HG02938 (cell line): ENCODE data around the gene ARRB1.

Experiments
- ATAC-seq: cut with Tn5 transposase; IDR thresholded peaks from one replicate; pipeline ENCODE4 v1.9.1; 2021; ENCODE audit warnings: mild to moderate bottlenecking, moderate library complexity; ENCODE audit not compliant: unreplicated experiment

ARRB1 gene

DNA sequence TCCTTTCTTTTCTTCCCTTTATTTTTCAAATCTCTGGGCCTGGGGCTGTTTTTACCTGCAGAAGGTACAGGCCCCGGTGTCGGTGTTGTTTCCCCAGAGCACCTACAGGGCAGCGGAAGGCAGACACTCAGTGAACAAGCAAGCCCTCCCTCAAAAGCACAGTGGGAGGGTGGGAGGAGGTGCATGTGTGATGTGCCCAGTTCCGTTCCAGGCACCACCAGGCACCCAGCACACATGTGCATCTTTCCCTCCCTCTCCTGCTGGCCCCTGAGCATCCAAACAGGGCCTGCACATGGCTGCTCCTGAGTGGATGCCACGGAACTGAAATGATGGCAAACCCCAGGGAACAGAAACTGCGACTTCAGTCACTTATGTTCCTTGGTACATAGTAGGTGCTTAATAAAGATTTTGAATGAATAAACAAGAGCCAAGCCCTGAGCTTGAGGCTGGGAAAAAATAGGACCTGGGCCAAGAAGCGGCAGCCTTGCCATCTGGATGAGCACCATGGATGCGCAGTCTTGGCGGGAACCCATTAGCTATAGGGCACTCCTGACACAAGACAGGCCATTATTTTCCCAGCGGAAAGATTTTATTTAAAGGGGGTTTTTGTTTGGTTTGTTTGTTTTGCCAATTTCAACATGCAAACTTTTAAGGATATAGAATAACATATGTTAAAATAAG is 47.8 kb downstream of the ARRB1 start:
- ATAC-seq = no peak

DNA sequence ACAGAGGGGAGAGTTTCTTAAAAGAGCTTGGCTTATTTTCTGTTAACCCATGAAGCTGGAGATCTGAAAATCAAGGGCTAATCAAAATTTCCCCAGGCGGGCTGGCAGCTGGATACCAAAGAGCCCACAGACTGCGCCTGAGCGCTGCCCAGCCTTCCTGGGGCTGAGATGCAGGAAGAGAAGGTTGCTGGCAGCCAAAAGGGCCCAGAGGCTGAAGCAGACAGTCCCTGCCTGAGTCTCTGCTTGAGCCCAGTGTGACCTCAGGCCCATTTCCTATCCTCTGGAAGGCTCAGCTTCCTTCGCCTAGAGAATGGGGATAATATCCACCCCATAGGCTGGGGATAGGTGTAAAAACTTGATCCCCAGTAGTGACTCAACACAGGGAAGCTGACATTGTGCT is 49.1 kb downstream of the ARRB1 start:
- no peak for ATAC-seq

DNA sequence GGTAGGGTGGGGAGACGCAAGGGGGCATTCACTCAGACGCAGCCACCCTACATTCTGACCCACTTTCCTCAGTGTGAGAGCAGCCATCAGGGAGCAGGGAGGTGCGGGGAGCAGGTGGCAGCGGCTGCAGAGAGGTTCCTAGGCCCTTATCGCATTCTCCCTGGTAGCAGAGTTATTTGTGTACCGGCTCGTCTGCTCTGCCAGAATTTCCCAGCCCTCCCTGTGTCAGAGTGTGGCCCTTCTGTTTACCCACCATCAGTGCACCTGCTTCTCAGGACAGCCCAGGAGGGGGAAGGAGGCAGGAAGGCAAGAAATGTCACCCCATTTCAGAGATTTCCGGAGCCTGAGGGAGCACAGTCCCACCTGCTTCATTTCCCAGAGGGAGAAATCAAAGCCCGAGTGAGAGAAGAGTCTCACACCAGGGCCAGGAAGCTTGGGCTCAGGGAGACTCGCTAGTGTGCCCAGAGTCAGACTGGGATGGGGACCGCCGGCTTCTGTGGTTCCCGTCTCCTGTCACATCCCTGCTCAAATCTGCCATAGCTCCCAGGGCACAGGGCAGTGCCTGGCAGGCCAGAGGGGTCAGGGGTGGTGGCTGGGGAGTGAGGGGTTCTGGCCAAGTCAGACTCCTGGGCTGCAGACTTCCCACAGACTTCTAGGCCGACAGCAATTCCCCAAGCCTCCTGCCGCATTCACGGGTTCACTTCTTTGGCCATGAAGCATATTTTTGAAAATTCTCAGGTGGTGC is 49.7 kb downstream of the ARRB1 start:
- ATAC-seq = no peak

DNA sequence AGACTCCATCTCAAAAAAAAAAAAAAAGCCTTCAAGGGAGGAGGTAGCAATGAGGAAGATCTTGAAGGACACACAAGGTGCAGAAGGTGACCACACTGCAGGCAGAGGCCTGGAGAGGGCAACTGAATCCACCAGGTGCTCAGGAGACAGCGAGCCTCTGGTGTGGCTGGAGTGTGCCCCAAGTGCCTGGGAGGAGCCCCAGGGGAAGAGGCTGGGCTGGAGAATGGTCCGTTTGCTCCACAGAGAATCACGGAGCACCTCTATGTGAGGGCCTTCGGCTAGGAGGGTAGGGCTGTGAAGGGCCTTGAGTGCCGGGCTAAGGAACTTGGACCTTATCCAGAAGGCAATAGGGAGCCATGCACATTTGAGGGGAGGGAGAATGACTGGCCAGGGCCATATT is 50.3 kb downstream of the ARRB1 start:
- no peak for ATAC-seq

DNA sequence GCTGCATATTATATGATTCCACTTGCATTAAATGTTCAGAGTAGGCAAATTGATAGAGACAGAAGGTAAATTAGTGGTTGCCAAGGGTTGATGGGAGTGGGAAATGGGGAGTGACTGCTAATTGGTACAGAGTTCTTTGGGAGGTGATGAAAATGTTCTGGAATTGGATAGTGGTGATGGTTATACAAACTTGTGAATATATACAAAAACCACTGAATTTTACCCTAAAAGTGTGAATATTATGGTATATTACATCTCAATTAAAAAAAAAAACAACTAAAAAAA is 52.5 kb downstream of the ARRB1 start:
- no peak for ATAC-seq

DNA sequence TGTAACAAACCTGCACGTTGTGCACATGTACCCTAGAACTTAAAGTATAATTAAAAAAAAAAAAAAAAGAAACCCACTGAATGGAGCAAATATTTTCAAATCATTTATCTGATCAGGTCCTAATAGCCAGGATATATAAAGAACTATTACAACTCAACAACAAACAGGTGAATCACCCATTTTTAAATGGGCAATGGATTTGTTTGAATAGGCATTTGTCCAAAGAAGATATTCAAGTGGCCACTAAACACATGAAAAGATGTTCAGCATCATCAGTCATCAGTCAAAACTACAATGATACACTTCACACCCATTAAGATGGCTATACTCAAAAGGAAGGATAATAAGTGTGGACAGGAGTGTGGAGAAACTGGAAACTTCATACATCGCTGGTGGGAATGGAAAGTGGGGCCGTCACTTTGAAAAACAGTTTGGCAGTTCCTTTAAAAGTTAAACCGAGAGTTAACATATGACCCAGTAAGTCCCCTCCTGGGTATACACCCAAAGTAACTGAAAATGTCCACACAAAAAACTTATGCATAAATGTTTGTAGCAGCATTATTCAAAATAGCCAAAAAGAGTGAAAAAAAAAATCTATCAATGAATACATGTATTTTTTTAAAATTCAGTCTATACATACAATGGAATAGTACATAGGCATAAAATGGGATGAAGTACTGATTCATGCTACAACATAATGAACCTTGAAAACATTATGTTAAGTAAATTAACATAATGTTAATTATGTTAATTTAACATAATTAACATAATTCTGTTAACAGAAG is 53.1 kb downstream of the ARRB1 start:
- ATAC-seq = no peak

DNA sequence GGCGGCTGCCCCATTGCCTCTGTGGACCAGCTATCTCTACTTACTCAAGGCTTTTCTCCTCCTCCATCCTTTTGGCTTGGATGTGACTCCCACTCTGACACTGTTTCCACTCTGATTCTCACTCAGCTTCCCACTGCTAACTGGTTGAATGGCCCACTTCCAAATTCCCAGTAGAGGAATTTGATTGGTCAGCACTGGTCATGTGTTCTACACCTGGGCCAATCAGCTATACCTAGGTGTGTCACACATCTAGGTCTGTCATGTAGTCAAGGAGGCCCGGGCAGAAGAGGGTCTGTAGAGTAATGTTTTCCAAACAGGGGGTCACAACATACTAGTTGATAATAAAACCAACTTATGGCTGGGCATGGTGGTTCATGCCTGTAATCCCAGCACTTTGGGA is 57.6 kb downstream of the ARRB1 start:
- no peak for ATAC-seq

DNA sequence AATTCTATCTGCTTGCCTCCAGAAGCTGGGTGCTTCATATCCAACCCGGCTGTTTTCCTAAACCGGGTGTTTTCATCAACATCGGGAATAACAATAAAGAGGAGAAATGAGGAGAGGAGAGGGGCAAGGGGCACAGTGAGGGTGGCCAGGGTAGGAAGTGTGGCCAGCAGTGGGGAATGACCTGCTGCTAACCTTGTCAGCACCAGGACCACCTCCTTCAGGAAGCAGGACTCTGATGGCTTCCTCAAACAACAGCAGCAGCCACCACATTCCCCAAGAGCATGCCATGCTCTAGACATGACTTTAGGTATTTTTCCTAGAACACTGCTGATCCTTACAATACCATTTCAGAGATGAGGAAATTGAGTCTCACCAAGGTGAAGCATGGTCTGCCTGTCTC is 58.5 kb downstream of the ARRB1 start:
- no peak for ATAC-seq

DNA sequence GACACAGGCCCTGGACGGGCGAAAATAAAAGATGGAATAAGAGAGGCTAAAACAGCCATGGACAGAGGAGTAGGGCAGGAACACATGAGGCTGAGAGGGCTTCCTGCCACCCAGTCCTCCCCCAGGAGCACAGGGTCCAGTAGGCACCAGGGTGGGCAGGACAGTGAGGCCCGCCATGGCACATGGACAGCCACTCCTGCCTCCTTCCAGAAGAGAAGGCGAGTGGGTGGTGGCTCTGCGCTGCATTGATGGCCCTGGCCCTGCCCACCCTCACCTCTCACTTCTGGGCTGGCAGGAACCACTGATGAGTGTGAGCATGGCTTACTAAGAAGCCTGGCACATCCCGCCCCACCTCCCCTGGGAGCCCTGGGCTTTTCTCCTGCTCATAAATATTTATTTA is 59.7 kb downstream of the ARRB1 start:
- ATAC-seq = no peak

DNA sequence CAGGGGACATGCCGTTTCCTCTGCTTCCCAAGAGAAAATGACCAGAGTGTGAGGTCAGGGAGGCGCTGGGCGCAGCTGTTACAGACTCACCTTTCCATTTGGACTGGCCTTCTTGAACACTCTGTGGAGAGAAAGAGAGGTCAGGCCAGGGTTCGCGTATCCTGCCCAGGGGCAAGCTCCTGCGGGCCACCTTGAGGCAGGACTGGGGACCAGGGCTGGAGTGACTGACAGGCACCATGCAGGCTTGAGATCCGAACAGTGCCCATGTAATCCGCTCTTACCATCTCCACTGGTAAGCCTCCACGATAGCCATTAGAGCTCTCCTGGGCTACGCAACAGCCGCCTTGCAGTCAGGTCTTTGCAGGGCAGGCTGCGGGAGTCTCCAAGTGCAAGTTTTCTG is 61.5 kb downstream of the ARRB1 start:
- ATAC-seq = no peak

DNA sequence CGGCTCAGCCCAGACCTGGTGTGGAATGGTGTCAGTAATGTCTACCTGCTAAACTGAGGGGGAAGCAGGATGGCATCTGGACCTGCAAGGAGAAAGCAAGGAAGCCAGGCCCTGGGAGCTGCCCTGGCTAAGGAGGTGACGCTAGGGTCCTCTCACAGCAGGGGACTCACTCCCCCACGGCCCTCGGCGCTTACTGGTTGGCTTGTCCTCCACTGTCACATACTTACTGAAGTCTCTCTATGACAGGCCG is 62.0 kb downstream of the ARRB1 start:
- ATAC-seq = no peak

DNA sequence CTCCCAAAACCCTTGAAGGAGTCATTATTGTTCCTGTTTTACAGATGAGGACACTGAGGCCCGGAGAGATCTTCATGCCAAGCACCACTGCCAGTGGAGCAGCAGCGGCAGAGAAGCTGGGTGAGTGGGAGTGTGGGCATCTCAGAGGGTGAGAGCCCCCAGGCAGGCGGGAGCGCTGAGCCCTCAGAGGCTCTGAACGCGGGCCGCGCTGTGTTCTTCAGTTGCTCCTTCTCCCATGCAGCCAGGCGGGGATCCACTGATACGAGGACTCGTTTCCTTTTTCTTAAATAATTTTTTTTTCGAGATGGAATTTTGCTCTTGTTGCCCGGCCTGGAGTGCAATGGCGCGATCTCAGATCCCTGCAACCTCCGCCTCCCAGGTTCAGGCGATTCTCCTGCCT is 63.9 kb downstream of the ARRB1 start:
- ATAC-seq = no peak

DNA sequence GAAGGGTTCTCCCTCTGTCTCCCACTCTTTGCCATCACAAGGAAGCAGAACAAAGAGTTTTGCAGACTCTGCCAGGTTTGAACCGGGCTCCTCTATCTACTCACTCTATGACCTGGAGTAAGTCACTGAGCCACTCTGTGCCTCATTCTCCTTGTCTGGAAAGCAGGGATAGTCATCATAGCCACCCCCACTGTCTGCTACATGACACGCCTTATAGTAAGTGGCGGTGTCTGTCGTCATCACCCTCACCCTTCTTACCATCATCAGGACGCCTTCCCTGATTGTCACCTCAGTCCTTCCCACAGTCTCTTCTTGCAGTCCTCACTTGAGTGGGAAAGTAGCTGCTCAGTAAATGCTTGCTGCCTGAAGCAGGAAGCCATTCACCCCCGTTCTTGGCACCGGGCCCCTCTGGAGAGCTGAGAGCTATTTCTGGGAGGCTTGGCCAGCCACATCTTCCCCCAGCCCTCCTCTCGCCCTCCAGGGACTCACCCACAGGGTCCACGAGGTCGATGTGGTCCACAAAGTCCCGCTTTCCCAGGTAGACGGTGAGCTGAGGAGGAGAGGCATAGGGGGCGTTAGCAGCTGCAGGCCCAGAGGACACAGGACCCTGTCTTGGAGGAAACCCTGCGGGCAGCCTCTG is 64.5 kb downstream of the ARRB1 start:
- ATAC-seq = no peak

DNA sequence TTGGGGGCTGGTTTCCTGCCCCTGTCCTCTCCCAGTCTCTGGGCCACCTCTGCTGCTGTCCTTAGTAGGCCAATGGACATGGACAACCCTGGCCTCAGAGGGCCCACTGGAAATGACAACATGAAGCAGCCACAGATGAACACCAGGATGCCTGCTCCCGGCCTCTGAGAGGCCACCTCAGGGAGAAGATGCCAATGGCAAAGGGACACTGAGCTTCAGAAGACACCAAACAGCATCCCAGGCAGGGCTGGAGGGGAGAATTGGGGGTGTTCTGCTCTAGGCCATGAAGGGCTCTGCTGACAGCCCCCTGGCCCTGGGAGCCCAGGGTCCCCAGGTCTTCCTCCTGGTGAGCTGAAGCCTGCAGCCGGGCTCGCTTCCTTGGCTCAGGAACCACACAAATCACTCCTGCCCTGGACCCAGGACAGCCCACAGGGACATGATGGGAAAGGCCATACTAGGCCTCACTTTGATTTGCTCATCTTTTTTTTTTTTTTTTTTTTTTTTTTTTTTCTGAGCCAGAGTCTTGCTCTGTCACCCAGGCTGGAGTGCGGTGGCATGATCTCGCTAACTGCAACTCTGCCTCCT is 65.6 kb downstream of the ARRB1 start:
- no peak for ATAC-seq

DNA sequence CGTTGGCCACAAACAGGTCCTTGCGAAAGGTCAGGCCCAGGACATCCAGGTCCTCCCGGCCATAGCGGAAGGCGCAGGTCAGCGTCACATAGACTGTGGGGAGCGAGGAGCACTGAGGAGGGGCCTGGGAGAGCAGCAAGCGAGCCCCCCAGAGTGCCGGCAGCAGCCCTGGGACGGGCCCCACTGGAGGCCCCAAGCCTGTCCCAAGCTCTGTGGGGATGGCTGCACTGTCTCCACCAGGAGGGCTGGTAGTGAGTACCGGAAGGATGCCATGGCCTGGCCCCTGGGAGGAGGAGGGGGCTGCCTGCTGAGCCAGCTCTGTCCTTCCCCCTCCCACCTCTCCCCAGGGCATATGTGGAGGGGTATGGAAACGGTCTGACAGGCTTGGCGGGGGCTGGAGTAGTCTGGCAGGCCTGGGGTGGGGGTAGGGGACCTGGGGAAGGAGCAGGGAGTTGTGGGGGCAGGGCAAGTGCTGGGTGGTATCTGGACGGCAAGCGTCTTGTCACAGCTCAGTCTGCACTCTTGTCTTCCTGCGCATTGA is 68.0 kb downstream of the ARRB1 start:
- ATAC-seq = no peak

DNA sequence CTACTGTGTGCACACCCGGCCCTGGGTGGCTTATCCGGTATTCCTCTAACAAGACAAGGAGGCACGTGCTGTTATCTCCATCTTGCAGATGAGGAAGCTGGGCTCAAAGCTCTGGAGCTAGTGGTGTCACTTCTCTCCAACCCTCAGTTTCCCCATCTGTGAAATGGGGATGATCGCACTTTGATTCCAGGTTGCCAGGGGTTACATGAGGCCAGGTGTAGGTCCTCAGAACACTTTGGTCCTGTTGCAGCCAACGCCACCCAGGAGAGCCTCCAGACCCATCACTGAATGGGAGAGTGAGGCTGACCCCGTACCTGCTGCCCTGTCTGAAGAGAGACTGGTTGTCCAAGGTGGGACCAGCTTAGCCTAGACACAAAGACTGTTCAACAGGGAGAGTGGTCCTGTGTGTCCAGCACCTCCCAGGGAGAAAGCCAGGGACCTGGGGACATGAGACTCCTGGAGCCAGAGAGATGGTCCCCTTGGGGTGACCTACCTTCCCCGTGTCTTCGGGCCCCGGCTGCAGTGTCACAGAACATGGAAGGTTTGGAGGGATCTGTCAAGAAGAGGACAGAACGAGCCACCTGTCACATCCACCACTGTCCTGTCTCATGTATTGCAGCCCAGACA is 69.9 kb downstream of the ARRB1 start:
- ATAC-seq = no peak

DNA sequence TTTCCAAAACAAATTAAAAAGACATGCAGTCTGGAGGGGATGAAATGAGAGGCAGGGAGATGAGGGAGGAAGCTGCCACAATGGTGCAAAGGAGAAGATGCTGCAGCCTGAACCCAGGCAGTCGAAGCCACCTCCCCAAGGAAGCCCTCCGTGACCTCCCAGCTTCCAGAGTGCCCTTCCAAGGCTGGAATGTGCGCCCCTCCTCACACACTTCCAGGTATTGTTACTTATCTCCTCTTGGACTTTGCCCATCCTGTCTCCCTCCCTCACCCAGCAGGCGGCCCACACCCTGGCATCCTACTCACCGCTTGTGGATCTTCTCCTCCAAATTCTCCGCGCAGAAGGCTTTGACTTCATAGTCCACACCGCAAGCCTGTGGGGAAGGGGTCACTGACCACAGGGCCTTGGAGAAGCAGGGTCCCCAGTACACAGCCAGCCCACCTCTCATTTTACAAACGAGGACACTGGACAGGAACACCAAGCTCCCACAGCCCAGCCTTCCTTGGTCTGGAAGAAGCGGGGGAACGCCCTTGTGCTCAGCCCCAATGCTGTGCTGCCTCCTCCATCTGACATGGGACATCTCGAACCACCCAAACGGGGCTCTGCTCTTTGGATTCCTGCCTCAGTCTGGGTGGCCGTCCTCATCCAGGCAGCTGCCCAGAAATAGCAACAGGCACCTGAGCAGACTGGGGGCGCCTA is 70.5 kb downstream of the ARRB1 start:
- ATAC-seq = no peak

DNA sequence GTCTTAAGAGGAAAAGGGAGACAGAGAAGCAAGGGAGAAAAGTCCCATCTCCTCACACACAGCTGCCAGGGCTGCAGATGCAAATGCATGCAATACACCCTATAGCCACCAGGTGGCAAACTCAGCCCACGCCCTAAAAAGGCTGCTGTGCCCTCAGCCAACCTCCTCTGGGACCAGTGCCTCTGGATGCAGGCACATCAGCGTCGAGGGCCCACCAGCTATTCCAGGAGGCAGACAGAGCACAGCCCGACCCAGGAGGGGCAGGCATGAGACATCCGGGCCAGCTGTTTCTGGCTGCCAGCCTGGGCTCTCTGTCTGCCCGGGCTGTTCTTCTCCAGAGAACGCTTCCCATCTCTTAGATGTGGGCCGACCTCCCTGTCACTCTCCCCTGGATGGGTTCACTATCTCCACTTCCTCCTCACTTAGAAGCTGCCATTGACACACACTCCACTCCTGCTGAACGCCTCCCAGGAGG is 71.2 kb downstream of the ARRB1 start:
- no peak for ATAC-seq

DNA sequence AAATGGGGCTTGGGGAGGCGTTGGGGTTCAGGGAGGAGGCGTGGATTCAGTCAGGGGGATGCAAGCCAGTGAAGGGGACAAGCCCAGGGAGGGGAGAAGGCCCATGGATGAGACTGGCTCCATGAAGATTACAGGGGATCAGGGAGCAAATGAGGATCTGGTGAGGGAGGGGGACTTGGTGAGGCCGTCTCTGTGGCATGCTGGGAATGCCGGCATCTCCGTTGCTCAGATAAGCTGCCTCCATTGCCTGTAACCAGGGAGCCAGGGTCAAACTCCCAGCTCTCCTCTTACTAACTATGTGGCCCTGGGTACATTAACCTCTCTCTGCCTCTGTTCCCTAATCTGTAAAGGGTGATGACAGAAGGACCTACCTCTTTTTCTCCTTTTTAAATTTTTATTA is 72.2 kb downstream of the ARRB1 start:
- ATAC-seq = no peak
